ENCODE data around the gene FKBP3. TPM values are rescaled to one million over a fixed set of nuclear protein-coding genes. Genes with fewer than 3 reads are reported as not detected.

FKBP3 gene
- total RNA-seq, 1 donor from 2014 or later: 49.6 TPM

GRCh38 chr14:45128963-45129629 lies 5.2 kb downstream of the FKBP3 start:
- no peak for DNase-seq (ENCODE audit: low spot score)
- no peak overlapping the region for H3K4me3 Mint-ChIP-seq (ENCODE audit: unreplicated experiment)
- no peaks in the 10 kb centered on the region for H3K27me3 Mint-ChIP-seq (ENCODE audit: low read depth)
- peaks cover 39% of the 10 kb centered on the region for H3K4me1 Mint-ChIP-seq (ENCODE audit: low read depth)
- H3K9me3 Mint-ChIP-seq (ENCODE audit: low read depth): no peaks in the 10 kb centered on the region
- H3K36me3 Mint-ChIP-seq (ENCODE audit: low read depth): peaks cover 9% of the 10 kb centered on the region
- H3K27ac Mint-ChIP-seq (ENCODE audit: unreplicated experiment): no peak overlapping the region
- no peak for TF ChIP-seq CTCF (IDR thresholded peaks at IDR 0.05)

- no peaks in the 10 kb centered on the region for H3K9me3 Mint-ChIP-seq (ENCODE audit: low read depth)
- no peak overlapping the region for H3K27ac Mint-ChIP-seq (ENCODE audit: unreplicated experiment)
- peaks cover 14% of the 10 kb centered on the region for H3K4me1 Mint-ChIP-seq (ENCODE audit: low read depth)
- DNase-seq (ENCODE audit: low spot score): no peak
- H3K4me3 Mint-ChIP-seq (ENCODE audit: unreplicated experiment): no peak overlapping the region
- no peaks in the 10 kb centered on the region for H3K27me3 Mint-ChIP-seq (ENCODE audit: low read depth)
- H3K36me3 Mint-ChIP-seq (ENCODE audit: low read depth): peaks cover 20% of the 10 kb centered on the region
- TF ChIP-seq CTCF (IDR thresholded peaks at IDR 0.05): no peak
Observed at GRCh38 chr14:45125754-45126153, 8.5 kb downstream of the FKBP3 start.

- DNase-seq (ENCODE audit: low spot score): no peak
- no peaks in the 10 kb centered on the region for H3K9me3 Mint-ChIP-seq (ENCODE audit: low read depth)
- no peak for TF ChIP-seq CTCF (IDR thresholded peaks at IDR 0.05)
- H3K36me3 Mint-ChIP-seq (ENCODE audit: low read depth): peaks cover 34% of the 10 kb centered on the region
- H3K4me3 Mint-ChIP-seq (ENCODE audit: unreplicated experiment): no peak overlapping the region
- no peaks in the 10 kb centered on the region for H3K27me3 Mint-ChIP-seq (ENCODE audit: low read depth)
- H3K4me1 Mint-ChIP-seq (ENCODE audit: low read depth): peaks cover 2% of the 10 kb centered on the region
- no peak overlapping the region for H3K27ac Mint-ChIP-seq (ENCODE audit: unreplicated experiment)
Observed at GRCh38 chr14:45123271-45123670, 11.0 kb downstream of the FKBP3 start.

GRCh38 chr14:45120096-45120495 lies 14.2 kb downstream of the FKBP3 start:
- Mint-ChIP-seq H3K27ac (ENCODE audit: unreplicated experiment) (no peak overlapping the region), H3K36me3 (ENCODE audit: low read depth) (peaks cover 33% of the 10 kb centered on the region), H3K4me3 (ENCODE audit: unreplicated experiment) (no peak overlapping the region), H3K27me3 (ENCODE audit: low read depth) (no peaks in the 10 kb centered on the region), H3K4me1 (ENCODE audit: low read depth) (no peaks in the 10 kb centered on the region), H3K9me3 (ENCODE audit: low read depth) (no peaks in the 10 kb centered on the region)
- no peak for TF ChIP-seq CTCF (IDR thresholded peaks at IDR 0.05)
- DNase-seq (ENCODE audit: low spot score): no peak

GRCh38 chr14:45118594-45118993 lies 15.7 kb downstream of the FKBP3 start:
- H3K4me3 Mint-ChIP-seq (ENCODE audit: unreplicated experiment): no peak overlapping the region
- no peak for TF ChIP-seq CTCF (IDR thresholded peaks at IDR 0.05)
- DNase-seq (ENCODE audit: low spot score): no peak
- H3K36me3 Mint-ChIP-seq (ENCODE audit: low read depth): peaks cover 29% of the 10 kb centered on the region
- H3K27ac Mint-ChIP-seq (ENCODE audit: unreplicated experiment): no peak overlapping the region
- H3K27me3 Mint-ChIP-seq (ENCODE audit: low read depth): no peaks in the 10 kb centered on the region
- no peaks in the 10 kb centered on the region for H3K9me3 Mint-ChIP-seq (ENCODE audit: low read depth)
- peaks cover 2% of the 10 kb centered on the region for H3K4me1 Mint-ChIP-seq (ENCODE audit: low read depth)

All from chondrocyte (in vitro differentiated cells).